Measurements from ENCODE around the gene SETD6.

The SETD6 gene

GRCh38 chr16:58515125-58515870, at the start of gene SETD6:
Gene SETD6 (plus strand): TSS chr16:58515517. CDS start chr16:58515538, 21 bp downstream.
- peak within 1 kb of the TSS; percentile 75 to 80 for H3K4me3 ChIP-seq (replicated peaks in 1 of 2; ENCODE audit: low read depth in 2 of 2, low read length in 2 of 2)
- peak; percentile 85 to 89 for DNase-seq (ENCODE audit: low read depth in 2 of 2)
- TF ChIP-seq CTCF (IDR thresholded peaks at IDR 0.05; ENCODE audit: low read depth, low read length) = peak; percentile 19

GRCh38 chr16:58465817-58466216, 49.5 kb upstream of the SETD6 start:
- no peak for TF ChIP-seq CTCF (IDR thresholded peaks at IDR 0.05; ENCODE audit: low read depth, low read length)
- no peak overlapping the region for H3K4me3 ChIP-seq (replicated peaks in 1 of 2; ENCODE audit: low read depth in 2 of 2, low read length in 2 of 2)
- no peak for DNase-seq (ENCODE audit: low read depth in 2 of 2)

GRCh38 chr16:58466396-58466795, 48.9 kb upstream of the SETD6 start:
- H3K4me3 ChIP-seq (replicated peaks in 1 of 2; ENCODE audit: low read depth in 2 of 2, low read length in 2 of 2) = no peak overlapping the region
- DNase-seq (ENCODE audit: low read depth in 2 of 2) = no peak
- no peak for TF ChIP-seq CTCF (IDR thresholded peaks at IDR 0.05; ENCODE audit: low read depth, low read length)

GRCh38 chr16:58467905-58468304, 47.4 kb upstream of the SETD6 start:
- no peak for TF ChIP-seq CTCF (IDR thresholded peaks at IDR 0.05; ENCODE audit: low read depth, low read length)
- H3K4me3 ChIP-seq (replicated peaks in 1 of 2; ENCODE audit: low read depth in 2 of 2, low read length in 2 of 2) = no peak overlapping the region
- no peak for DNase-seq (ENCODE audit: low read depth in 2 of 2)

- no peak for DNase-seq (ENCODE audit: low read depth in 2 of 2)
- TF ChIP-seq CTCF (IDR thresholded peaks at IDR 0.05; ENCODE audit: low read depth, low read length) = no peak
- H3K4me3 ChIP-seq (replicated peaks in 1 of 2; ENCODE audit: low read depth in 2 of 2, low read length in 2 of 2) = no peak overlapping the region
Measured at GRCh38 chr16:58471209-58471975, 43.9 kb upstream of the SETD6 start.

- no peak for DNase-seq (ENCODE audit: low read depth in 2 of 2)
- no peak overlapping the region for H3K4me3 ChIP-seq (replicated peaks in 1 of 2; ENCODE audit: low read depth in 2 of 2, low read length in 2 of 2)
- no peak for TF ChIP-seq CTCF (IDR thresholded peaks at IDR 0.05; ENCODE audit: low read depth, low read length)
Measured at GRCh38 chr16:58472266-58472665, 43.1 kb upstream of the SETD6 start.
